Activated T-helper 9 cell treated with anti-CD3 and anti-CD28 coated beads, Interleukin-2, amount 50 U/mL, for 16 hours (primary cell): Measurements from ENCODE around the gene EPB41L2.
"Not testable (repeated sequence)": the region's sequence is repeated elsewhere in the genome, so short reads cannot be mapped to it uniquely, and the experiment has no call there.

Experiments used
- DNase-seq: peaks from one replicate; pipeline ENCODE4 v3.0.0-alpha.2; 2020; ENCODE audit warnings: low read depth

Gene EPB41L2

GRCh38 chr6:130944486-130944885 lies 118.6 kb downstream of the EPB41L2 start:
- DNase-seq = no peak

- DNase-seq = no peak
These were observed 119.3 kb downstream of the EPB41L2 start for GRCh38 chr6:130943738-130944137.

DNA sequence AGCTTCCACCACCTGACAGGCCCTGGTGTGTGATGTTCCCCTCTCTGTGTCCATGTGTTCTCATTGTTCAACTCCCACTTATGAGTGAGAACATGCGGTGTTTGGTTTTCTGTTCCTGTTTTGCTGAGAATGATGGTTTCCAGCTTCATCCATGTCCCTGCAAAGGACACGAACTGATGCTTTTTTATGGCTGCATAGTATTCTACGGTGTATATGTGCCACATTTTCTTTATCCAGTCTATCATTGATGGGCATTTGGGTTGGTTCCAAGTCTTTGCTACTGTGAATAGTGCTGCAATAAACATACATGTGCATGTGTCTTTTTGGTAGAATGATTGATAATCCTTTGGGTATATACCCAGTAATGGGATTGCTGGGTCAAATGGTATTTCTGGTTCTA lies 120.3 kb downstream of the EPB41L2 start:
- DNase-seq = not testable (repeated sequence)

DNA sequence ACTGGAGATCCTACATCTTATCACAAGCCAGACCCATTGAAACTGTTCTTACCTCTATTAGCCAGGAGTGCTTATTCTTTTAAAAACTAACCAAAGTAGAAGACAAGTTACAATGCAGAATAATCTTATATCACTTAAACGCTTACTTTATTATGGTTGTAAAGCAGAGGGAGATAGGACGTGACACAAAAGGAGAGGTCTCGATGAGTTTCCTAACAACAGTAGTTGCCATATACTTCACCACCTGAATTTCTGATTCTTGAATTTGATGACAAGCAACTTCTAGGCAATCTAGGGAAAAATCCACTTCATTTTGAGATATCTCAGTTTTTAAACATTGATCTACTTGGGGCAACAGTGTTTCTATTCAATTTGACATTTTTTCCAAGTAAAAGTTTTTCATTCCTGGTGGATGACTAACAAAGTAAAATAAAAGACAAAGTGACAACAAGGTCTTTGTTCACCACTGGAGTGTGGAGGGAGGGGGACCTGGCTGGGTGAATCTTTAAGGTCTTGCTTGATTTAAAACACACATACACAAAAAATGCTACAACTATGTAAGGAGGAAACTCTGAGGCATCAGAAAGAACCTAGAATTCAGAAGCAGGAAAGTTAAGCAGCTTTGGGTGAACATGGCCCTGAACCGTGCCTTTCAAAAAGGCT lies 125.0 kb downstream of the EPB41L2 start:
- DNase-seq = no peak

DNA sequence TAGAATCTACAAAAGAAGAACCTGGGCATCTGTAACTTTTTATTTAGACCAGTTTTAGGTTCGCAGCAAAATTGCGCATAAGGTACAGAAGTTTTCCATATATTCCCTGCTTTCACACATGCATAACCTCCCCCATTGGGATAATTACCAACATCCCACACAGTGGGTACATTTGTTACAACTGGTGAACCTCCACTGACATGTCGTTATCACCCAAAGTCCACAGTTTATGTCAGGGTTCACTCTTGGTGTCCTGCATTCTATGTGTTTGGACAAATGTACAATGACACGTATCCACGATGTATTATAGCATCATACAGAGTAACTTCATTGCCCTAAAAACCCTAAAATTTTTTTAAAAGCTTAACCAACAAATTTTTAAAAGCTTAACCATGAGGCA lies 126.1 kb downstream of the EPB41L2 start:
- DNase-seq = no peak

DNA sequence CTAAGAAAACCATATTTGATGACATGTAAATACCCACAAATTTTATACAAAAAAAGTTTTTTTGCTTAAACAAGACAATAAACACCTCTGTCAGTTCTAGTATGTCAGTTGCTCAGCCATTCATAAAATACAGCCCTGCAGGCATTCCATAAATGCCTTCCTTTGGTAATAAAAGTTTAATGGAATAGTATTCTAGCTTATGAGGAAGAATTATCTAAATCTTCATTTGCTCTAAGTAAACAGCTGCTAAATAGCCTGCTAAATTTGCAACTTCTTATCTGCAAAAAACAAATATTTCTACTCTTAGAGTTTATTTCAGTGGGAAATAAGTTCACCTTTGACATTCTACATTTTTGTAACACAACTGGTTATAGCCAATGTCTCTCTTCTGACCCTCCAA lies 127.1 kb downstream of the EPB41L2 start:
- no peak for DNase-seq

GRCh38 chr6:130934848-130935585 lies 128.0 kb downstream of the EPB41L2 start:
- DNase-seq = no peak

DNA sequence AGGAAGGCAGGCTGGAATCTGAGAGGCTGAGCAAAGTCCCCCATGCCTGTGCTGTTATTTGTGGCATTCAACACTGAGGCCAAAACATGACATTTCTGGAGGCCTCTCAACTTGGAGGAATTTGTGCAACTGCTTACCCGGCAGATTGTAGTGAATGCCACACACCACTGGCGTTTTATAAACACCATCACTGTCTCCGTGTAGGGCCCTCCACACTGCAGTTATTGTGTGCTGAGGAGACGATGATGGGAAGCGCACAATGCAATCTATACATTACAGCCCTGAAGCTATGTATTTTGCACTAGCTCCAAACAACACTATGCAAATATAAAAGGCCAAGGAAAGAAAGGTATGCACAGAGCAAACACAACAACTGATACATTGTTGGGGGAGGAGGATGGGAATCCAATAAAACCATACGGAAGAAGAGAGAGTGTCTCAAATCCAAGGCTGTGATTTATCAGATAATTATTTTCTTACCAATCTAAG lies 129.3 kb downstream of the EPB41L2 start:
- DNase-seq = no peak

DNA sequence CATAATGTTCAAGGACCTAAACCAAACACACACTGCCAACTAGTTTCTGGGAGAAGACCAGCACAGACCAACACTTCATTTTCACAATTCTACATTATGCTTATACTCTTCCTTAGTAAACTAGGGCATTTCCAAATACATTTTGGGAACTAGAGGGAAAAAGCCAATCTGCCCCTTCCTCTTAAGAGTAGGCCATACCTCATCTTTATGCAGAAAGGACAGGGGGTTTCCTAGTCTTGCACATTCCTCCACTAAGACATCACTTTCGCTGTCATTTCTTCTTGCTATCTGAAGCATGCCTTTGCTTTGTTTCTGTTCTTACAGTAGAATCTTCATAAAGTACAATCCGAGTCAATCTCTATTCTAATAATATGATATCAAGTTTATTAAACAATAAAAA lies 130.1 kb downstream of the EPB41L2 start:
- DNase-seq = no peak

- no peak for DNase-seq
These were observed 130.6 kb downstream of the EPB41L2 start for GRCh38 chr6:130932438-130932837.

GRCh38 chr6:130931683-130932082 lies 131.4 kb downstream of the EPB41L2 start:
- DNase-seq = no peak

DNA sequence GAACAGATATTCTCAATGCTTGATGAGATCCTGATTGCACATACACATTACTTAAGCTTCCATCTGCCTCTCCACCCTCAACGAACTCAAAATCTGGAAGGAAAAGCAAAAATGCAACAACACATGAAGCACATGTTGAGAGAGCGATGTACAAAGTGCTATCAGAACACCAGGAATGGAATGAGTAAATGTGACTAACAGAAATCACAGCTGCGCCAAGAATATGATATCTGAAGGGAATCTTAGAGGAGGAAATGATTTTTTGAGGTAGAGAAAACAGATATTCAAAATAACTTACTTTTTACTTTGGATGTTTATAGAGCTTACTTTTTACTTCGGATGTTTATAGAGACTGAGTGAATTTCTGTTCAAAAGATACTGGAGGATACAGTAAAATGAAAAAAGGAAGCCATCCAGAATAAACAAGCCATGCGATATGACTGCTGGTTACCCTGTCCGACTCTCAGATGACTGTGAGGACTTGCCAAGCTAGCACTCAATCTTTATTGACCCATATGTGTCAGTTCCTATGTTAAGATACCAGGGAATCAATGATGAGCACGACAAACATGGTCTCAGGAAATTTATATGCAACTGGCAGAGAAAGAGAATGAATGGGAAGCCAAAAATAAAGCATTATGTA lies 133.9 kb downstream of the EPB41L2 start:
- DNase-seq = no peak

GRCh38 chr6:130928158-130928912 lies 134.7 kb downstream of the EPB41L2 start:
- DNase-seq = no peak

- no peak for DNase-seq
These were observed 135.7 kb downstream of the EPB41L2 start for GRCh38 chr6:130927305-130927704.

DNA sequence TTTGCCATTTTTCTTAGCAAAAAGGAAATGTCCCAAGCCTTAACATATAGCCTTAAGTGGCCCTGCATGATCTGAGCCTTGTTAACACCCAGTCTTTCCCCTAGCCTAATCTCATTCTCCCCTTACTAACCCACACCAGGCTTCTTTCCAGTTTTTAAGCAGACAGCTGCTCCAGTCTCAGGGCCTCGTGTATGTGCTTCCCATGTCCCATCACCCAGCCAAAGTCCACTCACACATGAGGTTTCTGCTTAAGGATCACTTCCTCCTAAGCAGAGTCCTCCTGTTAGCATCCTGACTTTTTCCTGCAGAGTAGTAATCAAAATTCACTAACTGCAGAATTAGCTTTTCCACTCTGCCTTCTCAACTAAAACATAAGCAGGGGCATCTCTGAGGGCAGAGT lies 139.7 kb downstream of the EPB41L2 start:
- no peak for DNase-seq

- no peak for DNase-seq
These were observed 140.1 kb downstream of the EPB41L2 start for GRCh38 chr6:130922922-130923321.

- no peak for DNase-seq
These were observed 142.1 kb downstream of the EPB41L2 start for GRCh38 chr6:130920969-130921368.

DNA sequence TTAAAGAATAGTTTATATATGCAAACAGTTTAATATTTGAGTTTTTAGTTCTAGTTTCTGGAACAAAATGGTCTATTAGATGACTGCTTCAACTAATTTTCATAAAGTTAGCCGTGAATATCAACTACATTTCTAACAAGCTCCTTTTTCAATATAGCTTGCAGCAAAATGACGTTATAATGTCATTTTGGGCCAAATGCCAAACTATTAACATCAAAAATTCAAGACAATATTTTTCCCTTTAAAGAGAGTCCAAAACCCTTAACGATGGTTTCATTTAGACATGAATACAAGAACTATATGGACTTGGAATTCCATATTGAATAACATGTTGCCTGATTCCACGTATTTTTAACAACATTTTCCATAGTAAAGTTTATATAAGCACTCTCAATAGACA lies 144.9 kb downstream of the EPB41L2 start:
- no peak for DNase-seq

DNA sequence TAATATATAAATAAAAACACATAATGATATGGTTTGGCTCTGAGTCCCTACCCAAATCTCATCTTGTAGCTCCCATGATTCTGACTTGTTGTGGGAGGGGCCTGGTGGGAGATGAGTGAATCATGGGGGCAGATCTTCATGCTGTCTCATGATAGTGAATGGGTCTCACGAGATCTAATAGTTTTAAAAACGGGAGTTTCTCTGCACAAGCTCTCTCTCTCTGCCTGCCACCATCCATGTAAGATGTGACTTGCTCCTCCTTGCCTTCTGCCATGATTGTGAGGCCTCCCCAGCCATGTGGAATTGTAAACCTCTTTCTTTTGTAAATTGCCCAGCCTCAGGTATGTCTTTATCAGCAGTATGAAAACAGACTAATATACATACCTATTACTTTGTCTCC lies 147.4 kb downstream of the EPB41L2 start:
- not testable (repeated sequence) for DNase-seq

DNA sequence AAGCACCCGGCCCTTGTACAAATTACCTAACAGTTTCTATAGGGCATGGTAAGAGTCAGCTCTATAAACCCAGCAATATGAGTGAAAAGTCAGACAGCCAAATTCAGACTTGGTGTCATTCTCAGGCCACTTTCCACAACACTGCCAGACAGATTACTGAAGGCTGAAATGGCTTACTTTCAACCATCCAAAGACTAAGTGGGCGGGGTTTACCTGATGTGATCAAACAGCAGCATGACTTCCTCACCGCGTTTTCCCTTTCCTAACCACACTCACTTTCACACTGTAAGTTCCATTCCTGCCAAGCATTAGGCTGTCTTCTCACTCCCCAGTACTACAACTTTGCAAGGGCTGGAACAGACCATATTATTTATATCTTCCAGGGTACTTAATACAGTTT lies 149.9 kb downstream of the EPB41L2 start:
- DNase-seq = no peak

- no peak for DNase-seq
These were observed 150.6 kb downstream of the EPB41L2 start for GRCh38 chr6:130912434-130912833.

- no peak for DNase-seq
These were observed 154.1 kb downstream of the EPB41L2 start for GRCh38 chr6:130908958-130909357.
